GM12892 (cell line): ENCODE results near the gene SOX8.

Experiments used
- POLR2A ChIP-seq: IDR thresholded peaks from 2 replicates; pipeline ENCODE4 v1.6.1; 2011; ENCODE audit warnings: low read depth, low read length, control low read depth
- POLR2AphosphoS5 ChIP-seq: IDR thresholded peaks from 2 replicates; pipeline ENCODE4 v1.6.1; 2011; ENCODE audit warnings: low read depth, low read length, control low read depth
- TAF1 ChIP-seq: IDR thresholded peaks from 2 replicates; pipeline ENCODE4 v1.6.1; 2011; ENCODE audit warnings: low read depth, mild to moderate bottlenecking, control low read depth, low read length, borderline replicate concordance

DNA sequence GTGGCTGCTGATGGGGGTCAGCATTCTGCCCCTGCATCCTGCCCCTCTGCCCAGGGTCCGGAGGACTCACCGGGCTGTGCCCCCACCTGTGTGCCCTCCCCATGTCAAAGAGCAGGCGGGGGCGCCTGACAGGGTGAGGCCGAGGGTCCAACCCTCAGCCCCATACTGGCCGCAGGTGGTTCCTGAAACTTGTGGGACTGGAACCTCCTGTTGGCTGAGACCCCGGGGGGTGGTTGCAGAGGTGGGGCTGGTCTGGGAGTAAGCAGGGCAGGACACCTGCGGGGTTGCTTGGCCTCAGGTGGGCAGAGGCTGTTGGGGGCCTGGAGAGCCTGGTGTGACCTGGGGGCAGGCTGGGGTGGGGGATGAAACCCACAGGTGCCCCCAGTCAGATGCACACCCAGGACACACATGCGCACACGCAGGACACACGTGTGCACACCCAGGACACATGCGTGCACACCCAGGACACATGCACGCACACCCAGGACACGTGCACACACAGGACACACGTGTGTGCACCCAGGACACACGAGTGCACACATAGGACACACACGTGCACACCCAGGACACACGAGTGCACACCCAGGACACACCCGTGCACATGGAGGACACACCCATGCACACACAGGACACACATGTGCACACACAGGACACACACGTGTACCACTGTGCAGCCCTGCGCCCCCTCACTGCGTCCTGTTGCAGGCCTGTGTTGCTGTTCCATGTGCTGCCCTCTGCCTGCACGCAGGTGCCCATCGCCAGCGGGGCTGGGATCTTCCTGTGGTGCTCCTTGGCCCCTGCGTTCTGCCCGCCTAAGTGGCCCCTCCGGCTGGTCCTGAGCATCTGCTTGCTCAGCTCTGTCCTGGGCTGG, 31.4 kb downstream of the SOX8 start:
- TF ChIP-seq POLR2AphosphoS5 (no peak), POLR2A (no peak), TAF1 (no peak)
